Left lung (tissue), 10 donors: ENCODE results near the gene ALKBH3. TPM values are rescaled to one million over a fixed set of nuclear protein-coding genes. Genes with fewer than 3 reads are reported as not detected.

ENCODE experiments used
- ATAC-seq: fragments of 200-7000 bp; cut with Tn5 transposase; one replicate; pipeline ENCODE4 v1.9.1; 2020; ENCODE audit warnings: moderate library complexity
- DNase-seq, 4 donors: peaks; one replicate each; pipeline ENCODE4 v3.0.0-alpha.2; 2013 to 2020
- H3K27ac ChIP-seq, 2 donors: fragments of 200-600 bp; sonication (generic) in 1 of 2; one replicate each; pipeline versions ENCODE4 v1.5.0 to v1.8.0; 2020 to 2021
- H3K27me3 ChIP-seq, 2 donors: fragments of 200-600 bp; sonication (generic) in 1 of 2; one replicate each; pipeline versions ENCODE4 v1.5.0 to v1.8.0; 2020 to 2021
- H3K36me3 ChIP-seq, 2 donors: fragments of 200-600 bp; sonication (generic) in 1 of 2; one replicate each; pipeline versions ENCODE4 v1.5.0 to v1.8.0; 2020 to 2021
- H3K4me1 ChIP-seq, 2 donors: fragments of 200-600 bp; one replicate each; pipeline ENCODE4 v1.8.0; 2021
- H3K4me3 ChIP-seq, 2 donors: fragments of 200-600 bp; sonication (generic) in 1 of 2; one replicate each; pipeline versions ENCODE4 v1.5.0 to v1.8.0; 2020 to 2021; ENCODE audit warnings: mild to moderate bottlenecking in 1 of 2
- H3K9me3 ChIP-seq, 2 donors: fragments of 200-600 bp; sonication (generic) in 1 of 2; one replicate each; pipeline versions ENCODE4 v1.5.0 to v1.8.0; 2020 to 2021
- CTCF ChIP-seq, 2 donors: fragments of 200-600 bp; sonication (generic) in 1 of 2; IDR thresholded peaks; one replicate each; pipeline versions ENCODE4 v1.5.0 to v1.8.0; 2021; ENCODE audit warnings: antibody characterized with exemption in 2 of 2
- intact Hi-C, 2 donors: fragments of 100-400 bp; cut with DNase I; formaldehyde crosslinking; loops; one replicate each; pipeline versions ENCODE4 v1.11.2 to v1.14.2; 2022
- polyA plus RNA-seq, 6 donors: library from polyadenylated mRNA; unstranded; fragments of 120-200 nt; gene quantifications; one replicate each; pipeline ENCODE4 v1.2.1, GENCODE V29; 2013; ENCODE audit not compliant: insufficient read length in 6 of 6
- total RNA-seq, 2 donors: library from RNA; stranded (reverse); fragmentation: NEBNext Ultra II Directional; extraction: Animal tissue kit (Norgen Biotek cat#: 25700); gene quantifications; one replicate each; pipeline ENCODE4 v1.2.1, GENCODE V29; 2021
- donor health status: DM: no; HTN: yes; CAD: no.
- donor health status: DM: no; HTN: no; CAD: no.

Gene ALKBH3
- total and polyA plus RNA-seq, 8 donors: 28.8 to 43.3 (median 40.1) TPM

GRCh38 chr11:43904742-43905535 is 24.3 kb downstream of the ALKBH3 start:
- ATAC-seq: peak; percentile 61
- DNase-seq: peak in 1 of 4 donors; percentile 39

GRCh38 chr11:43905813-43906241 is 25.2 kb downstream of the ALKBH3 start:
- Histone ChIP-seq H3K27ac (peak overlapping the region in 1 of 2 donors; percentile 67), H3K27me3 (no peaks in the 10 kb centered on the region), H3K36me3 (peaks cover 0 to 46% of the 10 kb centered on the region in 2 donors), H3K4me3 (no peak overlapping the region), H3K9me3 (no peaks in the 10 kb centered on the region), H3K4me1 (peaks cover 0 to 6% of the 10 kb centered on the region in 2 donors)
- no peak for TF ChIP-seq CTCF (IDR thresholded peaks at IDR 0.05)
- intact Hi-C loops: no loop called here
- ATAC-seq: peak; percentile 12
- DNase-seq: peak in 2 of 4 donors; percentile 86 to 92

More at GRCh38 chr11:43904742-43905535, 24.3 kb downstream of the ALKBH3 start:
- Histone ChIP-seq H3K4me1 (peaks cover 0 to 6% of the 10 kb centered on the region in 2 donors), H3K27ac (peak overlapping the region; percentile 28 to 67), H3K9me3 (no peaks in the 10 kb centered on the region), H3K36me3 (peaks cover 0 to 38% of the 10 kb centered on the region in 2 donors), H3K4me3 (no peak overlapping the region), H3K27me3 (no peaks in the 10 kb centered on the region)
- intact Hi-C loops: no loop called here
- TF ChIP-seq CTCF (IDR thresholded peaks at IDR 0.05): no peak

GRCh38 chr11:43907028-43907975 is 26.7 kb downstream of the ALKBH3 start:
- intact Hi-C loops: no loop called here
- no peaks in the 10 kb centered on the region for H3K27me3 ChIP-seq
- H3K36me3 ChIP-seq: peaks cover 0 to 48% of the 10 kb centered on the region in 2 donors
- no peak overlapping the region for H3K27ac ChIP-seq
- peaks cover 0 to 6% of the 10 kb centered on the region in 2 donors for H3K4me1 ChIP-seq
- H3K9me3 ChIP-seq: no peaks in the 10 kb centered on the region
- no peak for DNase-seq
- no peak for TF ChIP-seq CTCF (IDR thresholded peaks at IDR 0.05)
- H3K4me3 ChIP-seq: no peak overlapping the region
- ATAC-seq: no peak

- ATAC-seq (no peak), DNase-seq (no peak)
- no peaks in the 10 kb centered on the region for H3K9me3 ChIP-seq
- H3K27me3 ChIP-seq: no peaks in the 10 kb centered on the region
- H3K4me1 ChIP-seq: peaks cover 0 to 6% of the 10 kb centered on the region in 2 donors
- H3K4me3 ChIP-seq: no peak overlapping the region
- peaks cover 0 to 46% of the 10 kb centered on the region in 2 donors for H3K36me3 ChIP-seq
- H3K27ac ChIP-seq: no peak overlapping the region
- no peak for TF ChIP-seq CTCF (IDR thresholded peaks at IDR 0.05)
- intact Hi-C loops: no loop called here
These were observed 27.6 kb downstream of the ALKBH3 start for GRCh38 chr11:43908191-43908590.
